ENCODE data around the gene OGFOD3.

The OGFOD3 gene

GRCh38 chr17:82391496-82392066 is 26.8 kb downstream of the OGFOD3 start:
- DNase-seq (ENCODE audit: low read depth in 1 of 2, low spot score in 1 of 2) = no peak
- in situ Hi-C loops (cut with HindIII; ENCODE audit: low pct_unique_long_range_greater_than_20kb, low sequenced_read_pairs) = no loop called here
- TF ChIP-seq JUND (IDR thresholded peaks at IDR 0.05; ENCODE audit: low read depth) = no peak

GRCh38 chr17:82390860-82391435 is 27.4 kb downstream of the OGFOD3 start:
- in situ Hi-C loops (cut with HindIII; ENCODE audit: low pct_unique_long_range_greater_than_20kb, low sequenced_read_pairs) = no loop called here

GRCh38 chr17:82390015-82390859 is 28.1 kb downstream of the OGFOD3 start:
- in situ Hi-C loops (cut with HindIII; ENCODE audit: low pct_unique_long_range_greater_than_20kb, low sequenced_read_pairs) = no loop called here
- no peak for DNase-seq (ENCODE audit: low read depth in 1 of 2, low spot score in 1 of 2)
- TF ChIP-seq JUND (IDR thresholded peaks at IDR 0.05; ENCODE audit: low read depth) = no peak

More at GRCh38 chr17:82390860-82391435, 27.4 kb downstream of the OGFOD3 start:
- no peak for TF ChIP-seq JUND (IDR thresholded peaks at IDR 0.05; ENCODE audit: low read depth)
- no peak for DNase-seq (ENCODE audit: low read depth in 1 of 2, low spot score in 1 of 2)

- no peak for TF ChIP-seq JUND (IDR thresholded peaks at IDR 0.05; ENCODE audit: low read depth)
- DNase-seq (ENCODE audit: low read depth in 1 of 2, low spot score in 1 of 2) = no peak
- in situ Hi-C loops (cut with HindIII; ENCODE audit: low pct_unique_long_range_greater_than_20kb, low sequenced_read_pairs) = no loop called here
Measured at GRCh38 chr17:82389379-82389778, 29.0 kb downstream of the OGFOD3 start.

- DNase-seq (ENCODE audit: low read depth in 1 of 2, low spot score in 1 of 2) = no peak
- in situ Hi-C loops (cut with HindIII; ENCODE audit: low pct_unique_long_range_greater_than_20kb, low sequenced_read_pairs) = no loop called here
- no peak for TF ChIP-seq JUND (IDR thresholded peaks at IDR 0.05; ENCODE audit: low read depth)
Measured at GRCh38 chr17:82388922-82389283, 29.5 kb downstream of the OGFOD3 start.

- no peak for DNase-seq (ENCODE audit: low read depth in 1 of 2, low spot score in 1 of 2)
- TF ChIP-seq JUND (IDR thresholded peaks at IDR 0.05; ENCODE audit: low read depth) = no peak
- in situ Hi-C loops (cut with HindIII; ENCODE audit: low pct_unique_long_range_greater_than_20kb, low sequenced_read_pairs) = no loop called here
Measured at GRCh38 chr17:82388223-82388921, 30.0 kb downstream of the OGFOD3 start.

GRCh38 chr17:82387705-82388106 is 30.7 kb downstream of the OGFOD3 start:
- no peak for TF ChIP-seq JUND (IDR thresholded peaks at IDR 0.05; ENCODE audit: low read depth)
- in situ Hi-C loops (cut with HindIII; ENCODE audit: low pct_unique_long_range_greater_than_20kb, low sequenced_read_pairs) = no loop called here
- DNase-seq (ENCODE audit: low read depth in 1 of 2, low spot score in 1 of 2) = no peak

GRCh38 chr17:82386881-82387704 is 31.3 kb downstream of the OGFOD3 start:
- DNase-seq (ENCODE audit: low read depth in 1 of 2, low spot score in 1 of 2) = no peak
- TF ChIP-seq JUND (IDR thresholded peaks at IDR 0.05; ENCODE audit: low read depth) = no peak
- in situ Hi-C loops (cut with HindIII; ENCODE audit: low pct_unique_long_range_greater_than_20kb, low sequenced_read_pairs) = no loop called here

GRCh38 chr17:82386255-82386831 is 32.0 kb downstream of the OGFOD3 start:
- in situ Hi-C loops (cut with HindIII; ENCODE audit: low pct_unique_long_range_greater_than_20kb, low sequenced_read_pairs) = no loop called here

GRCh38 chr17:82385559-82386254 is 32.7 kb downstream of the OGFOD3 start:
- TF ChIP-seq JUND (IDR thresholded peaks at IDR 0.05; ENCODE audit: low read depth) = no peak
- in situ Hi-C loops (cut with HindIII; ENCODE audit: low pct_unique_long_range_greater_than_20kb, low sequenced_read_pairs) = no loop called here
- no peak for DNase-seq (ENCODE audit: low read depth in 1 of 2, low spot score in 1 of 2)

More at GRCh38 chr17:82386255-82386831, 32.0 kb downstream of the OGFOD3 start:
- TF ChIP-seq JUND (IDR thresholded peaks at IDR 0.05; ENCODE audit: low read depth) = no peak
- no peak for DNase-seq (ENCODE audit: low read depth in 1 of 2, low spot score in 1 of 2)
